Measurements from ENCODE around the gene PCA3. TPM values are rescaled to one million over a fixed set of nuclear protein-coding genes. Genes with fewer than 3 reads are reported as not detected.

Gene PCA3
- total and polyA plus RNA-seq, 4 donors = 0.05 to 0.09 (median 0.08) TPM; not detected in 1

DNA sequence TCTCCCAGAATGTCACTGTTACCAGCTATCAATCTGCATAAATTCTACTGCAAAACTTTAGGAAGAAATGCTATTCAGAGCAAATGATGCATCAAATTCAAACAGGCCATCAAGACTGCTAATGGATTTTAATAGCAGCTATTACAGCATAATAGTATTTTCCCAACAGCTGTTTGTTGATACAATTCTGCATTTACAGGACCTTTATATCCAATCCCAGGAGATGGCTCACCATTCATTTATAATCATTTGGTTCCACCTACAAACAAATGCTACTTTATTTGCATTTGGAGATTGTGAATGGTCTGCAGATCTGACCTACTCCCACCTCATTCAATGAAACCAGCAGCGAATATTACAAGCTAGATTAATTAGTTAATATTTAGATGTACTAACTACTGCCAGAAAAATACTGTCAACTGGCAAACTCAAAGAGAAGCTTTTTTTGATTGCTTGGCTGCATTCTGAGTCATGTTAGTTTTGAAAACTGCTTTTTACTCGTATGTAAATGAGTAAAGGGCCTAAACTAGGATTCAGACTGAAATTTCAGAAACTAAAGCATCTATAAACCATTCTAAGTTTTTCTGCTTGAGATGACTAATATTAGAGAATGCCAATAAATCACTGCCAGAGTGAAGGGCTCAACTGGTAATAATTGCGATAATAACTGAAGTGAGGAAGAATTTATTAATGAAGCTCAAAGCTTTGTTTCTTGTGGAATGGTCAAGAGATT is 7.1 kb upstream of the PCA3 start:
- no peak overlapping the region for H3K4me3 ChIP-seq
- no peak overlapping the region for H3K9ac ChIP-seq (ENCODE audit: insufficient read depth in 1 of 2, low read length in 2 of 2)
- H3K9me3 ChIP-seq (ENCODE audit: control insufficient read depth in 4 of 4, insufficient read depth in 3 of 4, low read length in 3 of 4) = no peaks in the 10 kb centered on the region
- H3K4me1 ChIP-seq (ENCODE audit: control insufficient read depth in 5 of 5, insufficient read depth in 5 of 5, low read length in 5 of 5) = peaks cover 0 to 4% (median 0%) of the 10 kb centered on the region in 5 donors
- TF ChIP-seq CTCF (IDR thresholded peaks at IDR 0.05; ENCODE audit: control extremely low read depth, extremely low read depth) = no peak
- no peaks in the 10 kb centered on the region for H3K36me3 ChIP-seq (ENCODE audit: control insufficient read depth in 4 of 4, insufficient read depth in 4 of 4, low read length in 4 of 4)
- ATAC-seq (ENCODE audit: insufficient read depth, low FRiP score) (no peak), DNase-seq (peak in 1 of 3 donors; percentile 17)
- 85 to 90% methylated on average over 3 of the region's 3 CpGs for WGBS, 2 donors
- no peaks in the 10 kb centered on the region for H3K27me3 ChIP-seq (ENCODE audit: control insufficient read depth in 3 of 3, insufficient read depth in 3 of 3, low read length in 2 of 3)
- H3K27ac ChIP-seq (ENCODE audit: low read depth in 1 of 2, low read length in 1 of 2) = no peak overlapping the region

DNA sequence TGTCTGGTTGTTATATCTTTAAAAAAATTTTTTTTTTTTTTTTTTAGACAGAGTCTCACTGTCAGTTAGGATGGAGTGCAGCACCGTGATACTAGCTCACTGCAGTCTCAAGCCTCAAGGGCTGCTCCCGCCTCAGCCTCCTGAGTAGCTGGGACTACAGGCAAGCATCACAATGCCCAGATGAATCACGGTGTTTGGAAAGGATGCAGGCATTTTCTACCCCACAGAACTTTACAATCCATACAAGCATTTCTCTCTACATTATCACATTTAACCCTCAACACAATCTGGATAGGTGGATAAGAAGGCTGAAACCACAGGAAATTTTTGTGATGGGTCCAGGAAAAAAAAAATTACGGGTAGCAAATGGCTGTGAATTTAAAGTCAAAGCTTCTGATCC is 5.8 kb upstream of the PCA3 start:
- Histone ChIP-seq H3K9ac (ENCODE audit: insufficient read depth in 1 of 2, low read length in 2 of 2) (no peak overlapping the region), H3K36me3 (ENCODE audit: control insufficient read depth in 4 of 4, insufficient read depth in 4 of 4, low read length in 4 of 4) (no peaks in the 10 kb centered on the region), H3K27me3 (ENCODE audit: control insufficient read depth in 3 of 3, insufficient read depth in 3 of 3, low read length in 2 of 3) (no peaks in the 10 kb centered on the region), H3K27ac (ENCODE audit: low read depth in 1 of 2, low read length in 1 of 2) (no peak overlapping the region), H3K4me3 (no peak overlapping the region), H3K9me3 (ENCODE audit: control insufficient read depth in 4 of 4, insufficient read depth in 3 of 4, low read length in 3 of 4) (no peaks in the 10 kb centered on the region), H3K4me1 (ENCODE audit: control insufficient read depth in 5 of 5, insufficient read depth in 5 of 5, low read length in 5 of 5) (peaks cover 0 to 4% (median 0%) of the 10 kb centered on the region in 5 donors)
- TF ChIP-seq CTCF (IDR thresholded peaks at IDR 0.05; ENCODE audit: control extremely low read depth, extremely low read depth) = no peak
- ATAC-seq (ENCODE audit: insufficient read depth, low FRiP score) (no peak), DNase-seq (no peak)
- WGBS, 2 donors = 70 to 74% methylated on average over 4 of the region's 4 CpGs

DNA sequence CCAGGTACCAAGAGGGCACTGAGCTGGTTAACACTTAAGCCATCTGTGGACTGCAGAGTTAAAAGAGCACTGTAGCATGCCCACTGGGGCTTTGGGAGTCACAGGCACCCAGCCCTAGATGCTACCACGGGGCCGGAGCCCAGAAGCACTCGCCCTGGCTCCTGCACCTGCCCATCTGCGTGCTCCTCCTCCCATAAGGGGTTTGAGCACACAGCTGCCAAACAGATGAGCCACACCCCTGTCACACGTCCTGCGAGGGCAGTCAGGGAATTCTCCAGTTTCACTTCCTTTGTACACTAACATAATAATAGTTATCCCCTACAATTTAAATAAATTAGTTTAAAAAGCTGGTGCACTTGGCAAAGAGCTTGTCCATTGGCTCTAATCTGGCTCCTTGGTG is 4.5 kb upstream of the PCA3 start:
- no peak overlapping the region for H3K27ac ChIP-seq (ENCODE audit: low read depth in 1 of 2, low read length in 1 of 2)
- H3K9me3 ChIP-seq (ENCODE audit: control insufficient read depth in 4 of 4, insufficient read depth in 3 of 4, low read length in 3 of 4) = no peaks in the 10 kb centered on the region
- WGBS, 2 donors = 41 to 50% methylated on average over 6 of the region's 6 CpGs
- no peak for TF ChIP-seq CTCF (IDR thresholded peaks at IDR 0.05; ENCODE audit: control extremely low read depth, extremely low read depth)
- H3K4me1 ChIP-seq (ENCODE audit: control insufficient read depth in 5 of 5, insufficient read depth in 5 of 5, low read length in 5 of 5) = peaks cover 0 to 4% (median 0%) of the 10 kb centered on the region in 5 donors
- no peak overlapping the region for H3K4me3 ChIP-seq
- ATAC-seq (ENCODE audit: insufficient read depth, low FRiP score) (no peak), DNase-seq (no peak)
- H3K27me3 ChIP-seq (ENCODE audit: control insufficient read depth in 3 of 3, insufficient read depth in 3 of 3, low read length in 2 of 3) = no peaks in the 10 kb centered on the region
- H3K9ac ChIP-seq (ENCODE audit: insufficient read depth in 1 of 2, low read length in 2 of 2) = no peak overlapping the region
- H3K36me3 ChIP-seq (ENCODE audit: control insufficient read depth in 4 of 4, insufficient read depth in 4 of 4, low read length in 4 of 4) = no peaks in the 10 kb centered on the region
